OCI-LY7 (cell line): ENCODE data around the gene KIF25. TPM values are rescaled to one million over a fixed set of nuclear protein-coding genes. Genes with fewer than 3 reads are reported as not detected.

Source experiments
- BruUV-seq: library from RNA; stranded (reverse); fragments of 400-500 nt; replicated peaks from 2 replicates; lab custom pipeline; 2021; lab: Mats Ljungman, UMichigan
- CTCF ChIA-PET: fragments of 300-600 bp; sonication (Branson Sonifier 250); formaldehyde crosslinking; loops from one replicate; lab custom pipeline; 2022; ENCODE audit warnings: antibody characterized with exemption; ENCODE audit not compliant: unreplicated experiment; lab: Charles Lee
- POLR2A ChIA-PET: fragments of 300-600 bp; sonication (Branson Sonifier 250); formaldehyde crosslinking; loops from one replicate; lab custom pipeline; 2022; ENCODE audit warnings: antibody characterized with exemption; lab: Charles Lee
- DNase-seq: peaks from one replicate; pipeline ENCODE4 v3.0.0-alpha.2; 2015; ENCODE audit warnings: low spot score
- H2AFZ ChIP-seq: fragments of 200-600 bp; sonication (generic), shearing (Covaris generic); 2 replicates; pipeline ENCODE4 v1.6.1; 2014; ENCODE audit warnings: mild to moderate bottlenecking, antibody characterized with exemption, low read length, moderate library complexity
- H3K27ac ChIP-seq: fragments of 200-600 bp; sonication (generic); 2 replicates; pipeline ENCODE4 v1.5.1; 2014; ENCODE audit warnings: mixed run types, low read depth, mild to moderate bottlenecking, moderate library complexity, low read length, inconsistent platforms; ENCODE audit not compliant: poor library complexity, severe bottlenecking
- H3K36me3 ChIP-seq: fragments of 200-600 bp; sonication (generic); 2 replicates; pipeline ENCODE4 v1.6.1; 2014; ENCODE audit warnings: mild to moderate bottlenecking, antibody characterized with exemption, low read length, moderate library complexity, mixed read lengths; ENCODE audit not compliant: insufficient read depth
- H3K4me1 ChIP-seq: fragments of 200-600 bp; sonication (generic); 2 replicates; pipeline ENCODE4 v1.5.1; 2014; ENCODE audit warnings: mild to moderate bottlenecking, low read length; ENCODE audit not compliant: insufficient read depth, poor library complexity, severe bottlenecking
- H3K4me2 ChIP-seq: fragments of 200-600 bp; sonication (generic); 2 replicates; pipeline ENCODE4 v1.6.1; 2014; ENCODE audit warnings: mild to moderate bottlenecking, low read length
- H3K4me3 ChIP-seq: fragments of 200-600 bp; sonication (generic); 2 replicates; pipeline ENCODE4 v1.5.1; 2014; ENCODE audit warnings: mild to moderate bottlenecking, low read depth, low read length; ENCODE audit not compliant: poor library complexity, severe bottlenecking
- H3K79me2 ChIP-seq: fragments of 200-600 bp; sonication (generic); 2 replicates; pipeline ENCODE4 v1.6.1; 2016; ENCODE audit warnings: low read depth, mild to moderate bottlenecking, low read length, moderate library complexity, mixed read lengths; ENCODE audit not compliant: insufficient read depth
- H3K9me2 ChIP-seq: fragments of 200-600 bp; sonication (generic); 2 replicates; pipeline ENCODE4 v1.6.1; 2016; ENCODE audit warnings: mild to moderate bottlenecking, low read length, mixed read lengths; ENCODE audit not compliant: insufficient read depth
- H3K9me3 ChIP-seq: fragments of 200-600 bp; sonication (generic); 2 replicates; pipeline ENCODE4 v1.6.1; 2014; ENCODE audit warnings: mild to moderate bottlenecking, mixed run types, low read length, mixed read lengths
- H4K20me1 ChIP-seq: fragments of 200-600 bp; sonication (generic); 2 replicates; pipeline ENCODE4 v1.6.1; 2014; ENCODE audit warnings: mild to moderate bottlenecking, antibody characterized with exemption, low read length, moderate library complexity, mixed read lengths; ENCODE audit not compliant: insufficient read depth
- CTCF ChIP-seq: fragments of 200-600 bp; sonication (generic); conservative IDR thresholded peaks from 2 replicates; pipeline ENCODE4 v1.5.1; 2014; ENCODE audit warnings: mild to moderate bottlenecking, antibody characterized with exemption, low read length, moderate library complexity, mixed read lengths
- EZH2phosphoT487 ChIP-seq: fragments of 200-600 bp; sonication (generic); IDR thresholded peaks from 2 replicates; pipeline ENCODE4 v1.6.1; 2018; ENCODE audit warnings: low read depth, borderline replicate concordance, mild to moderate bottlenecking, mixed run types, antibody characterized with exemption, low read length, moderate library complexity, mixed read lengths
- intact Hi-C: fragments of 100-400 bp; cut with micrococcal nuclease; formaldehyde crosslinking; loops from one replicate; pipeline ENCODE4 v1.10.0; 2022; ENCODE audit not compliant: unreplicated experiment
- total RNA-seq, 2 experiments: library from RNA; depleted of rRNA in 1 of 2; stranded (reverse); fragments of >200 nt in 1 of 2; shearing (Covaris generic) in 1 of 2; gene quantifications; 2 replicates each; pipeline ENCODE4 v1.2.3, GENCODE V29; 2014 to 2022

Gene KIF25
- total RNA-seq, 2 experiments from 2014 or later: not detected

- intact Hi-C loops: no loop called here
- H3K36me3 ChIP-seq: peaks cover 8% of the 10 kb centered on the region; the same call in 1 of the 2 replicates
- H3K4me3 ChIP-seq: no peak overlapping the region
- no peaks in the 10 kb centered on the region for H3K4me1 ChIP-seq
- POLR2A ChIA-PET: no interaction called here
- DNase-seq: no peak
- CTCF ChIA-PET: interaction anchor here (0.5 kb wide), 1 partner anchor 877 kb away, joined by 4 read pairs; no protein-coding TSS in a partner anchor
- no peaks in the 10 kb centered on the region for H4K20me1 ChIP-seq
- H3K9me2 ChIP-seq: no peaks in the 10 kb centered on the region
- BruUV-seq: no TSS peak
- no peaks in the 10 kb centered on the region for H3K9me3 ChIP-seq
- no peak overlapping the region for H3K4me2 ChIP-seq
- TF ChIP-seq EZH2phosphoT487: no peak
- TF ChIP-seq CTCF: no peak
- no peak overlapping the region for H2AFZ ChIP-seq
- H3K79me2 ChIP-seq: no peaks in the 10 kb centered on the region
- H3K27ac ChIP-seq: no peak overlapping the region
Observed at GRCh38 chr6:167962711-167963110, 34.8 kb upstream of the KIF25 start.

GRCh38 chr6:167963589-167964057 lies 33.8 kb upstream of the KIF25 start:
- no TSS peak for BruUV-seq
- CTCF ChIA-PET: no interaction called here
- no peak overlapping the region for H3K4me2 ChIP-seq
- no peak overlapping the region for H2AFZ ChIP-seq
- H3K79me2 ChIP-seq: no peaks in the 10 kb centered on the region
- POLR2A ChIA-PET: no interaction called here
- TF ChIP-seq CTCF: no peak
- no peak for TF ChIP-seq EZH2phosphoT487
- no peak overlapping the region for H3K27ac ChIP-seq
- no peaks in the 10 kb centered on the region for H3K9me2 ChIP-seq
- H3K4me1 ChIP-seq: no peaks in the 10 kb centered on the region
- no peak for DNase-seq
- H3K4me3 ChIP-seq: no peak overlapping the region
- intact Hi-C loops: no loop called here
- no peaks in the 10 kb centered on the region for H4K20me1 ChIP-seq
- H3K36me3 ChIP-seq: peaks cover 8% of the 10 kb centered on the region; the same call in 1 of the 2 replicates
- no peaks in the 10 kb centered on the region for H3K9me3 ChIP-seq
